ENCODE data around the gene CORO1A. TPM values are rescaled to one million over a fixed set of nuclear protein-coding genes. Genes with fewer than 3 reads are reported as not detected.

CORO1A gene
- total RNA-seq, 1 donor from 2014 or later, result 24.9 TPM

DNA sequence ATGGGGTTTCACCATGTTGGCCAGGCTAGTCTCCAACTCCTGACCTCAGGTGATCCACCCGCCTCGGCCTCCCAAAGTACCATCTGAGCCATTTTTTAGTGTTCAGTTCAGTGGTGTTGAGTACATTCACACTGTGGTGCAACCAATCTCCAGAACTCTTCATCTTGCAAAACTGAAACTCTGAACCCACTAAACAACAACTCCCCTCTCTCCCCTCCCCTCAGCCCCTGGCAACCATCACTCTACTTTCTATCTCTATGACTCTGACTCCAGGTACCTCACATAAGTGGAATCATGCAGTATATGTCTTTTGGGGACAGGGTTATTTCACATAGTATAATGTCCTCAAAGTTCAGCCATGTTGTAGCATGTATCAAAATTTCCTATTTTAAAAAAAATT, 41.7 kb upstream of the CORO1A start:
- Mint-ChIP-seq H3K9me3 (ENCODE audit: unreplicated experiment) (no peaks in the 10 kb centered on the region), H3K27ac (ENCODE audit: unreplicated experiment) (no peak overlapping the region), H3K4me1 (ENCODE audit: unreplicated experiment) (peaks cover 5% of the 10 kb centered on the region), H3K4me3 (ENCODE audit: unreplicated experiment) (no peak overlapping the region), H3K36me3 (ENCODE audit: low read depth, unreplicated experiment) (no peaks in the 10 kb centered on the region), H3K27me3 (ENCODE audit: unreplicated experiment) (no peaks in the 10 kb centered on the region)
- TF ChIP-seq, protein P1, sequence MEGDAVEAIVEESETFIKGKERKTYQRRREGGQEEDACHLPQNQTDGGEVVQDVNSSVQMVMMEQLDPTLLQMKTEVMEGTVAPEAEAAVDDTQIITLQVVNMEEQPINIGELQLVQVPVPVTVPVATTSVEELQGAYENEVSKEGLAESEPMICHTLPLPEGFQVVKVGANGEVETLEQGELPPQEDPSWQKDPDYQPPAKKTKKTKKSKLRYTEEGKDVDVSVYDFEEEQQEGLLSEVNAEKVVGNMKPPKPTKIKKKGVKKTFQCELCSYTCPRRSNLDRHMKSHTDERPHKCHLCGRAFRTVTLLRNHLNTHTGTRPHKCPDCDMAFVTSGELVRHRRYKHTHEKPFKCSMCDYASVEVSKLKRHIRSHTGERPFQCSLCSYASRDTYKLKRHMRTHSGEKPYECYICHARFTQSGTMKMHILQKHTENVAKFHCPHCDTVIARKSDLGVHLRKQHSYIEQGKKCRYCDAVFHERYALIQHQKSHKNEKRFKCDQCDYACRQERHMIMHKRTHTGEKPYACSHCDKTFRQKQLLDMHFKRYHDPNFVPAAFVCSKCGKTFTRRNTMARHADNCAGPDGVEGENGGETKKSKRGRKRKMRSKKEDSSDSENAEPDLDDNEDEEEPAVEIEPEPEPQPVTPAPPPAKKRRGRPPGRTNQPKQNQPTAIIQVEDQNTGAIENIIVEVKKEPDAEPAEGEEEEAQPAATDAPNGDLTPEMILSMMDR (IDR thresholded peaks at IDR 0.05; ENCODE audit: unreplicated experiment), result no peak
- DNase-seq (ENCODE audit: low spot score), result no peak

DNA sequence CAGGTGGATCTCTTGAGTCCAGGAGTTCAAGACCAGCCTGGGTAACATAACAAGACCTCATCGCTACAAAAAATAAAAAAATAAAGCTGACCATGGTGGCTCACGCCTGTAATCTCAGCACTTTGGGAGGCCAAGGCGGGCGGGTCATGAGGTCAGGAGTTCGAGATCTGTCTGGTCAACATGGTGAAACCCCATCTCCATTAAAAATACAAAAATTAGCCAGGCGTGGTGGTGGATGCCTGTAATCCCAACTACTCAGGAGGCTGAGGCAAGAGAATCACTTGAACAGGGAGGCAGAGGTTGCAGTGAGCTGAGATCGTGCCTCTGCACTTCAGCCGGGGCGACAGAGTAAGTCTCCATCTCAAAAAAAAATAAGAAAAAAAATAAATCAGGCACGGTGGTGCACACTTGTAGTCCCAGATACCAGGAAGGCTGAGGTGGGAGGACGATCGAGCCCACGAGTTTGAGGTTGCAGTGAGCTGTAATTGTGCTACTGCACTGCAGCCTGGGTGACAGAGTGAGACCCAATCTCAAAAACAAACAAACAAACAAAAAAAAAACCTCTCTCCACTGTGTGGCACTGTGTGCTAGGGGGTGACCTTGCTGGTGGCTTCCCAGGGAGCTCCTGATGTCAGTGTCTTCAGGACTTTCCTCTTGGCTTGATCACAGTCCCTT, 40.6 kb upstream of the CORO1A start:
- Mint-ChIP-seq H3K9me3 (ENCODE audit: unreplicated experiment) (no peaks in the 10 kb centered on the region), H3K36me3 (ENCODE audit: low read depth, unreplicated experiment) (no peaks in the 10 kb centered on the region), H3K4me1 (ENCODE audit: unreplicated experiment) (peaks cover 5% of the 10 kb centered on the region), H3K27ac (ENCODE audit: unreplicated experiment) (no peak overlapping the region), H3K4me3 (ENCODE audit: unreplicated experiment) (no peak overlapping the region), H3K27me3 (ENCODE audit: unreplicated experiment) (no peaks in the 10 kb centered on the region)
- DNase-seq (ENCODE audit: low spot score), result no peak
- TF ChIP-seq, protein P1 (IDR thresholded peaks at IDR 0.05; ENCODE audit: unreplicated experiment), result no peak

DNA sequence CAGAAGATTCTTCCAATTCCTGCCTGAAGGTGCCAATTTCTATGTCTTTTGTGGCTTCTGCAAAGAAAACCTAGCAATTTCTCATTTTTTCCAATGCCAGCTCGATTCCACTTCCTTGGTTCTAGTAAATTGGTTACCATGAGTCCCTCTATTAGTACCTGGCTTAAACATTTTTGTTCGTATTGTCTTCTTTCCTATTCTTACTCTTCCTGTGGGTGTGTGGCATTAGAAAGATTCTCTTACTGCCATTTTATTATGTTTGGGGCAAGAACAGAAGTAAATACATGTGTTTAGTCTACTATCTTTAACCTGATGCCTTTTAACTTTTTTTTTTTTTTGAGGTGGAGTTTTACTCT, 40.1 kb upstream of the CORO1A start:
- no peaks in the 10 kb centered on the region for H3K27me3 Mint-ChIP-seq (ENCODE audit: unreplicated experiment)
- no peak for DNase-seq (ENCODE audit: low spot score)
- no peak overlapping the region for H3K4me3 Mint-ChIP-seq (ENCODE audit: unreplicated experiment)
- no peaks in the 10 kb centered on the region for H3K9me3 Mint-ChIP-seq (ENCODE audit: unreplicated experiment)
- no peaks in the 10 kb centered on the region for H3K36me3 Mint-ChIP-seq (ENCODE audit: low read depth, unreplicated experiment)
- TF ChIP-seq, protein P1 (IDR thresholded peaks at IDR 0.05; ENCODE audit: unreplicated experiment), result no peak
- peaks cover 5% of the 10 kb centered on the region for H3K4me1 Mint-ChIP-seq (ENCODE audit: unreplicated experiment)
- no peak overlapping the region for H3K27ac Mint-ChIP-seq (ENCODE audit: unreplicated experiment)

- Mint-ChIP-seq H3K9me3 (ENCODE audit: unreplicated experiment) (no peaks in the 10 kb centered on the region), H3K27me3 (ENCODE audit: unreplicated experiment) (no peaks in the 10 kb centered on the region), H3K4me3 (ENCODE audit: unreplicated experiment) (no peak overlapping the region), H3K27ac (ENCODE audit: unreplicated experiment) (no peak overlapping the region), H3K4me1 (ENCODE audit: unreplicated experiment) (peaks cover 5% of the 10 kb centered on the region), H3K36me3 (ENCODE audit: low read depth, unreplicated experiment) (no peaks in the 10 kb centered on the region)
- DNase-seq (ENCODE audit: low spot score), result no peak
- TF ChIP-seq, protein P1 (IDR thresholded peaks at IDR 0.05; ENCODE audit: unreplicated experiment), result no peak
Measured at GRCh38 chr16:30144017-30144416, 39.4 kb upstream of the CORO1A start.

DNA sequence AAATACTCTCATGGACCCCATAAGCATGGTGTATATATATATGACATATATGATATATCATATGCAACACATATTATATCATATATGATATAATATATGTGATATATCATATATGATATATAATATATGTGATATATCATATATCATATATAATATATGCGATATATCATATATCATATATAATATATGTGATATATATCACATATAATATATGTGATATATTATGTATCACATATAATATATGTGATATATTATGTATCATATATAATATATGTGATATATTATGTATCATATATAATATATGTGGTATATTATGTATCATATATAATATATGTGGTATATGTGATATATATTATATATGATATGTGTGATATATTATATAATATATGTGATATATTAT, 38.5 kb upstream of the CORO1A start:
- Mint-ChIP-seq H3K27me3 (ENCODE audit: unreplicated experiment) (no peaks in the 10 kb centered on the region), H3K4me1 (ENCODE audit: unreplicated experiment) (peaks cover 1% of the 10 kb centered on the region), H3K9me3 (ENCODE audit: unreplicated experiment) (no peaks in the 10 kb centered on the region), H3K27ac (ENCODE audit: unreplicated experiment) (no peak overlapping the region), H3K4me3 (ENCODE audit: unreplicated experiment) (no peak overlapping the region), H3K36me3 (ENCODE audit: low read depth, unreplicated experiment) (no peaks in the 10 kb centered on the region)
- no peak for DNase-seq (ENCODE audit: low spot score)
- TF ChIP-seq, protein P1 (IDR thresholded peaks at IDR 0.05; ENCODE audit: unreplicated experiment), result no peak
